HG03439 (cell line): ENCODE data around the gene SFMBT2.
"Not testable (repeated sequence)": the region's sequence is repeated elsewhere in the genome, so short reads cannot be mapped to it uniquely, and the experiment has no call there.

Experiments used
- ATAC-seq: cut with Tn5 transposase; IDR thresholded peaks from one replicate; pipeline ENCODE4 v1.9.1; 2021; ENCODE audit warnings: mild to moderate bottlenecking, moderate library complexity; ENCODE audit not compliant: unreplicated experiment

SFMBT2 gene

DNA sequence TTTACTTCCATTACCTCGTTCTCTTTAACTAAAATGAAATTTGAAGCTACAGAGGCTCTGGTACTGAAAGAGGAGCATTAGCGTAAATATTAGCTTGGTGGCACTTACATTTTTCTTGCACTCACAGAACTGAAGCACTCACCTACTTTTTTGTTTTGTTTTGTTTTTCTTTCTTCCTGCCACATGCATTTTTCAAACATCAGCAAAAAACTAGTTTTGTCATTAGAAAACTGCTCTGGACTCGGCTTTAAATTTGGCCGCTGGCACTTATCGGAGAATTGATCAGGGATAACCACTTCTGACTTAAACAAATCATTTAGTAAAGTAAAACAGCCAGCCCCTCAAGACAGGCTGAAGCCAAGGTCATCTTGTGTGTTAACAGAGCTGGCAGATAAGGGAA, 216.3 kb downstream of the SFMBT2 start:
- no peak for ATAC-seq

DNA sequence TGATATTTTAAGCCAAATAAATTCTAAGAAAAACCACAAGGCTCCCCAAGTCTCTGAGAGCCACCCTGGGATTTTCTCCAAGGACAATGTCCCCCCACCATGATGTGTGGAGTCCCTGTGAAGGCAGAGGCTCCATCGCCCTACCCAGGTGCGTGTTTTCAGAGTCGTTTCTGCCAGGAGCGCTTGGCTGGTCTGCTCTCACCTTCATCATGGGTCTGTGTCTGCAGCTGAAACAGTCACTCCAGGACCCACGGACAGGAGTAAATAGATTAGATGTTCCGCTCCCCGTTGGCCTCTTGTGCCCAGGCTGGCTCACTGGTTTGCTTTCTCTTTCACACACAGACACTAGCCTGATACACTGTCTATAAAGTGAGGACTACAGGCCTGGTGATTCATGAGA, 217.5 kb downstream of the SFMBT2 start:
- ATAC-seq: no peak

DNA sequence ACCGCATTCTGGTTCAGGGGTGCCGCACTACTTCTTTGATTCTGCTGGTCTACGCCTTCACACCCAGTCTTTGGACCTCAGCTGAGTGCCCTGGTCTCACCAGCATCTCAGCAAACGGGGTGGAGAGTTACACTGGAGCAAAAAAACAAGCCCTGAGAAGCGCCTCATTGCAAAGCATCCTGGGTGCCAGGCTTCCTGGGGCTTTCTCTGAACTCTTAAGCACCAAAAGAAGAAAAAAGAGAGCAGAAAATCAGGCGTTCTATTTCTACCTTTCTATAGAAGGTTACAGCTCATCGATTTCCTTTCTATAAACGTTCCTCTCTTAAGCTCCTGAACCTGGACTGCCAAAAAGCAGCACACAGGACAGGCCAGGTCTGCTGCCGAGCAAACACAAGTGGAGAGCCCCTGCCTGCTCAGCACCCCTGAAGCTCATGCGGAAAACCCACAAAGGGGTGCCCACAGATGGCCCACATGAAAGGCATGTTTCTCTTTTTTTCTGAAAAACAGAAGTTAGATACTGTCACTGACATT, 217.9 kb downstream of the SFMBT2 start:
- ATAC-seq: no peak

DNA sequence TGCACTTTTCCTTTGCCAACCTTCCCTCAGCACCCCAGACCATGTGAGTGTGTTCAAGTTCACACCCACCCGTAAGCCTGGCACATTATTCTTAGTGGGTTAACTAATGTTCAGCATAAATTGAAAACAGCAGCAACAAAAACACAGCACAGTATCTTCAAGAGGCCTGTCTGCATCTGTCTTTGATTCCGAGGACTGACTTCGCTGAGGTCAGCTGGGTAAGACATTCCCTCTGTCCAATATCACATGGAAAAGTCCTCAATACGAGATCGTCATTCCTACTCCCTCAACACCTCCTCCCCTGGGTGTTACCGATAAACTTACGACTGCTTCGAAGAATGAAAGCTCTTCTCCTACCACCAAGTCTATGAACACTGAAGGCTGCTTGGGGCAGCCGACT, 218.8 kb downstream of the SFMBT2 start:
- ATAC-seq: no peak

DNA sequence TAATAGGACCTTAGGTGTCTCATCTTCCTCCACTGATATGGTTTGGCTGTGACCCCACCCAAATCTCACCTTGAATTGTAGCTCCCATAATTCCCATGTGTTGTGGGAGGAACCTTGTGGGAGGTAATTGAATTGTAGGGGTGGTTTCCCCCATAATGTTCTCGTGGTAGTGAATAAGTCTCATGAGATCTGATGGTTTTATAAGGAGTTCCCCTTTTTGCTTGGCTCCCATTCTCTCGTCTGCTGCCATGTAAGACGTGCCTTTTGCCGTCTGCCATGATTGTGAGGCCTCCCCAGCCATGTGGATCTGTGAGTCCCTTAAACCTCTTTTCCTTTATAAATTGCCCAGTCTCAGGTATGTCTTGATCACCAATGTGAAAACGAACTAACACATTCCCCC, 220.1 kb downstream of the SFMBT2 start:
- ATAC-seq: not testable (repeated sequence)

DNA sequence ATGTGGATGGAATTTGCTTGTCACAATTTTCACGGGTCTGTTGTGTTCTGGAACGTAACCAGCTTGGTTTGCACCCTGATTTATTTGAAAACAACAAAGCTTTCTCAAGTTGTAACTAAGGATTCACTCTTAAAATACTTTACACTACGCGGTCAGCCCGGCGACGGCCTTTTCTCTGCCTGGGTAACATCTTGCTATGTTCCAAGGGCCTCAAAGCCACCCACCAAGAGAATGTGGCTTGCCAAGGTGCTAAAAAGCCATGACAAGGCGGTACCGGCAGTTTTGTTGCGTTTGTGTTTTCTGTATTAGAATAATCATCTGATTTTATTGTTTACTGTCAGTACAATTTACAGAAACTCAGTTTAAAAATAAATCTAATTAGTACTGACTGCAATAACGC, 220.9 kb downstream of the SFMBT2 start:
- no peak for ATAC-seq

DNA sequence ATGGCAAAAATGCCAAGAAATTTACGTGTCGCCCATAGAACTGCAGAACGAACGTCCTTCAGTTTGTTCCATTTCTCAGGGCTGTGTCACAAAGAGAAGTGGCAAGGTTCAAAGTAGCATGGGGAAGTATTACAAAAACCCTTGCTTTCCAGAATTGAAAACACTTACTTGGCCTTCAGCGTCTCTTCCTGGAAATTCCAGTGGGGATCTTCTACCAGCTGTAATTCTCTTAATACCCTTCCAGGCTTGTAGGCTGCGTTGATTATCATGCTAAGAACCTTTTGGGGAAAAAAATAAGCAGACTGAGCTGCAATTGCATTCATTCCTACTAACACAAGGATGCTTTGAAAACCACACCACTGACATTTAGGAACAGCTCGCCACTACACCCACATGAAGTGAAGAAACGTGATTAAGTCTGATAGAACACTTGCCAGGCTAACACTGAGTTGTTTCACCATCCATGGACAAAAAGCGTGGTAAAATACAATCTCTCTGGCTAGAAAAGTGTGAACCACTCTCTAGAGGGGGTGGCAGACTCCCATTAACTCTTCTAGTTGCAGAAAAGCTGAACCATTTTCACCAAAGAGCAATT, 222.3 kb downstream of the SFMBT2 start:
- ATAC-seq: no peak

DNA sequence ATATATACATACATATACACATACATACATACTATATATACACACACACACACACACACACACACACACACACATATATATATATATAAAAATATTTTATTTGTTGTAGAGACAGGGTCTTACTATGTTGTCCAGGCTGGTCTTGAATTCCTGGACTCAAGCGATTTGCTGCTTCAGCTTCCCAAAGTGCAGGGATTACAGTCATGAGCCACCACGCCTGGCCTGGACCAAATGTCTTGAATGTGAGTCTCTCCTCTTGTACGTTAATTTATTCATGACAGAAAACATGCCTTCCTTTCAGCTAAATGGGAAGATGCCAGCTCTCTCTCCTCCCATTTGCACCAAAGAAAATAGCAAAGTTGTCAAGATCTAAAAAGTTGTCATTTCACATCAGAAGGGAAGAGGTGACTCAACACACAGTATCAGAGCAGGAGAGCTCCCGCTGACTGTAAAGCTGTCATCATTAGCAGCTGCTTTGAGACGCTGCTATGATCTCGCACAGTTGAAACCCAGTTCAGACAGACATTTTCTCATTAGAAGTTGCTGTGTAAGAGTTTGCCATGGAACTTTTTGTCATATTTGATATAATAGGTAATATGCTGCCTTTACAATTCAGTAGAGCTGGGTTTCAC, 224.3 kb downstream of the SFMBT2 start:
- ATAC-seq: no peak

DNA sequence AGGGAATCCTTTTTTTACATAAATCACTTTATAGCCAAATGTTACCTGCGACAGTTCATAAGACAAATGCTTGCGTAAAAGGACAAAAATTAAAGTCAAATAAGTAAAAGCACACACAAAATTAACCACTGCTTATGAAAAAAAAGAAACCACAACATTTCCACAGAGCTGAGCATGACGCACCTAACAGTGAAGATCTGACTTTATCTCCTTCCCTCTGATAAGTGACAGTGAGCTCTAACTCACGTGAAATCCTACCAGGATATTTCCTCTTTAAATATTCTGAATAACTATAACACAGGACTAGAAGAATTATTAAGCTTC, 225.5 kb downstream of the SFMBT2 start:
- ATAC-seq: no peak

DNA sequence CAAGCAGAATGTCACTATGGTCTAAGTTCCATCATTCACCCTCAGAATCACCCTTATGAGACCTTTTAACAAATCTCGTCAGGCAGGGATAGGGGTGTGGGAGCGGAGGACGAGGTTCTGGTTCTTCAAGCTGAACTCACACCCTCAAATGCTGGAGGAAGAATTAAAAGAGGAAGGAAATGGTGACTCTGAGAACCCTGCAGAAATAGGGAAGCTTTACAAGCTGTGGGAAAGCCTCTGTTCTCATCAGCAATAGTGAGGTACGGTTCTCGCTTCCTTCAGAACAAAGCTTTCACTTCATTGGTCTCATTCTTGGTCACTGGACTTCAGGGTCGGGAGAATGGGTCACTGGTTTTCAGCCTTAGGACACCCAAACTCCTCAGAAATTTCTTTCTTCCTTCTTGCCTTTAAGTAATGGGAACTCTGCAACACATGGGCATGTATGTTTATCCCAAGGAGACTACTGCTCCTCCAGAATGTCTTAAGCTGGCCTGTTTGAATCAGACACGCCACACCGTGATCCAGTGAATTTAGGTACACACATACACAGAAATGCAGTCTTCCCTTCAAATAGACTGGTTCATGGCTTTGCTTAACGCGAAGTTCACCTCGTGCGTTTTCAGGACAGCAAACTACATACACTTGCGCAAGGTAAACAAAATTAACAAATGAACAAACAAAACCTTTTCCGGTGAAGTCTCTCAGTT, 226.0 kb downstream of the SFMBT2 start:
- no peak for ATAC-seq

DNA sequence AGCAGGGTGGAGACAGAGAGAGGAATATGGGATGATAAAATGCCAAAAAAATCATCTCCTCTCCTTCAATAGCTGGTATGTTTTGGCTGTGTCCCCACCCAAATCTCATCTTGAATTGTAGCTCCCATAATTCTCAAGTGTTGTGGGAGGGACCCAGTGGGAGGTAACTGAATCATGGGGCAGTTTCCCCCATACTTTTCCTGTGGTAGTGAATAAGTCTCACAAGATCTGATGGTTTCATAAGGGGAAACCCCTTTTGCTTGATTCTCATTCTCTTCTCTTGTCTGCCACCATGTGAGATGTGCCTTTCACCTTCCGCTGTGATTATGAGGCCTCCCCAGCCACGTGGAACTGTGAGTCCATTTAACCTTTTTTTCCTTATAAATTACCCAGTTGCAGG, 226.7 kb downstream of the SFMBT2 start:
- not testable (repeated sequence) for ATAC-seq

DNA sequence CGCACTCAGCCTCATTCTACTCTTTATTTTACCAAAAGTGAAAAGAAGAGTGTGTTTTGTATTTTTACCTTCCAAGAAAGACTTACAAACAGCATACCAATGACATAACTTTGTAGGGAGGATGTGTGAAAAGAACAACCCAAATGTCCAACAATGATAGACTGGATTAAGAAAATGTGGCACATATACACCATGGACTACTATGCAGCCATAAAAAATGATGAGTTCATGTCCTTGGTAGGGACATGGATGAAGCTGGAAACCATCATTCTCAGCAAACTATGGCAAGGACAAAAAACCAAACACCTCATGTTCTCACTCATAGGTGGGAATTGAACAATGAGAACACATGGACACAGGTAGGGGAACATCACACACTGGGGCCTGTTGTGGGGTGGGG, 228.5 kb downstream of the SFMBT2 start:
- not testable (repeated sequence) for ATAC-seq

DNA sequence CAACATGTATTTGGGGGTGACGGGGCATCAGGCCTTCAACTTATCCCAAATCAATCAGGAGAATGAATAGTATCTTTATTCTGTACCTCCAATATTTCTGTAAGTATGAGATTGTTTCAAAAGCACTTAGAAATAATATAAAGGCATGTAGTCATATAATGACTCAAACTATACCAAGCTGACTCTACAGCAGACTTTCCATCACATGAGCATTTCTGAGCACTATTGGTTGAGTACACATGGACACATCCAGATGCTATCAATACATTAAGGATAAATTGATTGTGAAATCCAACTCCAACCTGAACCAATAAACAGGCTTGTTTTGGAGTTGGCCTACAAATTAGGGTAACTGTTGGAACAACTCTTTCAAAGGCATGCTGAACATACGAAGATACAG, 229.4 kb downstream of the SFMBT2 start:
- ATAC-seq: no peak

DNA sequence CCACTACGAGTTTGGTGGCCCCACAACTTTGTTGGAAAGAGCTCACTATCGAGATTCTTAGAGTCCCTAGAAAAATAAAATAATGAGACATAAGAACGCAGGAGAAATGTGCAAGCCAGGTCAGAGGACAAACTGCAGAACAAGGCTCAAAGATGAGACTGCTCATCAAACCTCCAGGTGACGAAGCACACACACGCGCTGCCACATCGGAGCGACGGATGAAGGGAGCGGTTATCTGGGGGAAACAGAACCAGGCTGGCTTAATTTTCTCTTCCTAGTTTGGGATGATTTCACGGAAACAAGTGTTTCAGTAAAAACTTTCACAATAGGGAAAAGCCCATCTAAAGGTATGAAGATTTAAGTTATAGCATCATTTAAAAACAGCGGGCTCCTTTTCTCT, 231.3 kb downstream of the SFMBT2 start:
- no peak for ATAC-seq

DNA sequence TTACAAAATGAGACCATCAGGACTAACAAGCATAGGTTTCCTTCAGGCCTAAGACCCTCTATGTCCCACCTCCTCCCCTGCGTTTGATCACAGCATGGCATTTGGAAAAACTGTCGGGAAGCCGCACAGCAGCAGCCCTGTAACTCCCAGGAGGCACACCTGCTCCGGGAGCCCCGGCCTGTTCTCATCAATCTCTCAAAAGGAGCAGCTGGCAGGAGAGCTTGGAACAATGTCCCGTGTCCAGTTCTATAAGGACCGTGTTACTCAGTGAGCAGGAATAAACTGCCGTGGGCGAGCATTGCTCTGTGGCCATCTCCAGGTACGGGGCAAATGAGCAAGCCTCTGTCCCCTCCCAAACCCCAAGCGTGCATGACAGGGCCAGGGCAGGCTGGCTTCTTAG, 236.9 kb downstream of the SFMBT2 start:
- ATAC-seq: no peak

DNA sequence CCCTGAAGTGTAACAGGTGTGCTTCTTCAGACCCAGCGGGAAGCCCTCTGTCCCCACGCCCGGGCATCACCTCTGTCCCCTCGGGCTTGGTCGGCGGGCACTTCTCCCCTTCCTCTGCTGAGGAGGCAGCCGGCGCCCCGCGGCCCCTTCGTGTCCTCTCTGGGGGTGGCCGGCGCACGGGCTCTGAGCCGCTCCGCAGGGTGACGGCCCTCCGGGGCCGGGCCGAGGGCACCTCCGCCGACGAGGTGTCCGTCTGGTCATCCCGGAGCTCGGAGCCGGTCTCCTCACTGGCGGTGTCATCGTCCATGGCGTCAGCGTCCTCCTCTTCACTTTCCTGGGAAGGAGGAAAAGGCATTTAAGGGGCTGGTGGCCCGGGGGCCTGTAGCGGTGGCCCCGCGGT, 239.0 kb downstream of the SFMBT2 start:
- no peak for ATAC-seq

DNA sequence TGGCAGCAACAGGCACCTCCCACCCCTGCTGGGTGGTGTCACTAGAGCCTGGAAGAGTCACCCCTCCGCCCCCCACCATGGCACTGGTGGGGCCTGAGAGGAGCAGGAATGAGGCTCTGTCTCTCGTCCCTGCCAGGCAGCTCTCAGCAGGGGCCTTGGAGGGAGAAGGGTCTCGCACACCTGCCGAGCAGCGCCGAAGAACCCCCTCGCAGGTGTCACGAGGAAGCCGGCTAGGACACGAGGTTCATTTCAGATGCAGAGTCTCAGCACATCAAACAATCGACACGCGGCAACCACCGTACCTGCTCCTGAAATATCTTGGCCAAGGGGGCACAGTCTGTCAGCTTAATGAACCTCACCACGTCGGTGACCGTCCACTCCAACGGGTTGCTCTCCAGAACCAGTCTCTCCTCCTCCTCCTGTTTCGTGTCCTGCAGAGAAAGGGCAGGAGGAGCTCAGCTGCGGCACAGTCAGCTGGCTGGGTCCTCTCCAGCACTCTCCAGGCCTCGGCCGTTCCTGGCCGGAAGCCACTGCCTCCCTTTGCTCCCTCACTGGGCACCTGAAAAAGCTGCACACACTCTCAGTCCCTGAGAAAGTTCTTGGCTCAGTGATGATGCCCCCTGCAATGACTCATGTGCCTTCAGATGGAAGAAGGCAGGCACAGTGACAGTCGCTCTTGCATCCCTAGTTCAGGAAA, 240.1 kb downstream of the SFMBT2 start:
- ATAC-seq: no peak

DNA sequence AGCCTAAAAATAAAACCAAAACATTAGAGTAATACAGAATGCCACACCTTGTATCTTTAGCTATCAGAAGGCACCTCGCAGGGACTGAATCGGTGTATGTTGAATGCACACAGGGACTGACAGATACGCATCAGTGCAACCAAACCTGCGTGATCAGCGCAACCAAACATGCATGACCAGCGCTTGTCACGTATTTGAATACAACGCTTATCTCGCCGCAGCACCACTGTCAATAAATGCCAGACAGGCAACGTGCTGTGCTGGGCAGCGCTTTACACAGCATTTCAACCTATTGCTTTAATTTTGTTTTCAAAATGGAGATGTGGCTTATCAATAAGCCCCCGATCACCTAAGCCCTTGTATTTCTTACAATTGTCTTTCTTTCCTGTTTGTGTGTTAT, 242.4 kb downstream of the SFMBT2 start:
- no peak for ATAC-seq

DNA sequence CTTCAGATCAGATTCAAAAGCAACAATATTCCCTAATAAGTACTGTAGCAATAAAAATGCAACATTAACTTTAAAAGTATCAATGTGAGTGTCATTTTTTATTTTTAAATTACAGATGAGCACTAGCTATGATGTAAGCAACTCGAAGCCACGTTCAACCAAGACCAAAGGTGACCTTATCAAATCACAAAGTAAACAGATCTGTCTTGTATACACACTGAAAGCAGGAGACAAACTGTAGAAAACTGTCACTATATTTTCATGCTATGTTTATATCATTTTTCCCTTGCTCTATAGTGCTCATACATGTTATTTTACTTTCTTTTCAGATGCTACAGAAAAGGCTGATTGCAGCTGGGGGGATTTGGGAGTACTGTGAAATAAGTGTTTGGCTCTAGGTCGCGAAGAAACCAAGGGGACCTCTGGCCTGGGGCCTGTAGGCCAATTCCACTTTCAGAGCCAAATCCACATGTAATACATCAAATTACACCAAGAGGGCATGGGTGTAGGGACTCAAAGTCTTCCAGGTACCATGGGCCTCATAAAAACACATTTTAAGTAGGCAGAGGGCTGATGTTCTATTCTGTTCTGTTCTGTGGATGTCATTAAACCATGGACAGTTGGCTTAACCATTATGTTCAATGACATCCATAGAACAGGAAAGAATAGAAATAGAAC, 245.2 kb downstream of the SFMBT2 start:
- no peak for ATAC-seq

DNA sequence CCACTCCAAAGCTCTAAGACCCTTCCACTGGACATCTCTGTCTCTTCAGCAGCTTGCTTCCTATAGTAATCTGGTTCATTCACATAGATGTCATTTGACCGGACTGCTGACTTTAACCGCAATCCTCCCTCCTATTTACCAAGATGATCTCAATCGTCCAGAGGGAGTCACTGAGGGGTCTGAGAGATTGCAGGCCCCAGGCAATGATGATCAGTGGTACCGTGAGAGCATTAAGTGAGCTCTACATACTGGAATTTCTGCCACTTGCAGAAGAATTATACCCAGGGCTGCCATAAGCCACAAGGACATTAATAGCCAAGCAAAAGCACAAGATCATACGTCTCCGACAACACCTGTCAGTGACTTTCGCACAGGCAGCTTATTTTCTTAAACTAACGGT, 245.9 kb downstream of the SFMBT2 start:
- ATAC-seq: no peak

DNA sequence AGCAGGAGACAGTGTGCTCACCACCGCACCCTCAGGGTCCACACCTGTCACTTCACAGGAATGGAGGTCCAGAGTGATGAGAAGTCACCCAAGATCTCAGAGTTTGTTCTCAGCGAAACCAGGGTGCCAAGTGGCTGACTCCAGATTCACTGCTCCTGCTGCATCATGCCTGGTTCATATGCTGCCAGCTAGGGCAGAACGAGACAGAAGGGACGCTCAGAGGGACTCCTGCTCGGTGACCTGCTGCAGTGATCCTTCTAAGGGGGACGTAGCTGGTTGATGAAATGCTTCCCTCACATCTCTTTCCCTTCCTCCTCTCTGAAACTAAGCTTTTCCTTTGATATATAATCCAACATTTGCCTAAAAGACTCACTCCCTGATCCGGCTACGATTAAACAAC, 248.5 kb downstream of the SFMBT2 start:
- no peak for ATAC-seq
